ENCODE data around the gene IVNS1ABP. TPM values are rescaled to one million over a fixed set of nuclear protein-coding genes. Genes with fewer than 3 reads are reported as not detected.
A peak's percentile ranks its signal among the peaks of the same experiment; 100 is the strongest.

IVNS1ABP gene
- total and polyA plus RNA-seq, 9 of the 15 experiments (the other 6 are each of a cell fraction or from before 2014, with no cell fraction given) = 30.6 to 126 (median 77.7) TPM

GRCh38 chr1:185317886-185318310 is 855 bp upstream of the IVNS1ABP start (continued):
- TF ChIP-seq SREBF1 (IDR thresholded peaks at IDR 0.05; ENCODE audit: borderline replicate concordance, low read depth, low read length) (no peak), ZNF232 (CRISPR knock-in tag; IDR thresholded peaks at IDR 0.05) (no peak), SP1 (CRISPR knock-in tag; IDR thresholded peaks at IDR 0.05) (peak; percentile 59; the same call in 1 of the 2 replicates), HMBOX1 (IDR thresholded peaks at IDR 0.05) (no peak; the same call in 1 of the 2 replicates), GTF2B (IDR thresholded peaks at IDR 0.05; ENCODE audit: extremely low read depth, insufficient read length) (no peak), ZBTB2 (IDR thresholded peaks at IDR 0.05) (no peak), OTX1 (CRISPR knock-in tag; IDR thresholded peaks at IDR 0.05) (no peak), ZNF23 (CRISPR knock-in tag; IDR thresholded peaks at IDR 0.05) (no peak), ZNF165 (CRISPR knock-in tag; IDR thresholded peaks at IDR 0.05; ENCODE audit: borderline replicate concordance) (no peak), PURB (CRISPR knock-in tag; IDR thresholded peaks at IDR 0.05; ENCODE audit: low read depth) (no peak), KDM4B (IDR thresholded peaks at IDR 0.05; ENCODE audit: borderline replicate concordance in 2 of 2, low read depth in 1 of 2) (no peak), SUPT5H (IDR thresholded peaks at IDR 0.05) (no peak), EWSR1 (IDR thresholded peaks at IDR 0.05; ENCODE audit: borderline replicate concordance, low read depth, partially characterized antibody) (no peak), SETDB1 (IDR thresholded peaks at IDR 0.05; ENCODE audit: low read length) (no peak), SMARCE1 (IDR thresholded peaks at IDR 0.05) (peak; percentile 3; the same call in 1 of the 2 replicates), ETV1 (tag; conservative IDR thresholded peaks at IDR 0.05; ENCODE audit: low read depth) (peak; percentile 21; the same call in 1 of the 2 replicates)
- TF ChIP-seq, protein P1, sequence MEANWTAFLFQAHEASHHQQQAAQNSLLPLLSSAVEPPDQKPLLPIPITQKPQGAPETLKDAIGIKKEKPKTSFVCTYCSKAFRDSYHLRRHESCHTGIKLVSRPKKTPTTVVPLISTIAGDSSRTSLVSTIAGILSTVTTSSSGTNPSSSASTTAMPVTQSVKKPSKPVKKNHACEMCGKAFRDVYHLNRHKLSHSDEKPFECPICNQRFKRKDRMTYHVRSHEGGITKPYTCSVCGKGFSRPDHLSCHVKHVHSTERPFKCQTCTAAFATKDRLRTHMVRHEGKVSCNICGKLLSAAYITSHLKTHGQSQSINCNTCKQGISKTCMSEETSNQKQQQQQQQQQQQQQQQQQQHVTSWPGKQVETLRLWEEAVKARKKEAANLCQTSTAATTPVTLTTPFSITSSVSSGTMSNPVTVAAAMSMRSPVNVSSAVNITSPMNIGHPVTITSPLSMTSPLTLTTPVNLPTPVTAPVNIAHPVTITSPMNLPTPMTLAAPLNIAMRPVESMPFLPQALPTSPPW (CRISPR knock-in tag; IDR thresholded peaks at IDR 0.05) = no peak
- TF ChIP-seq, protein P2, sequence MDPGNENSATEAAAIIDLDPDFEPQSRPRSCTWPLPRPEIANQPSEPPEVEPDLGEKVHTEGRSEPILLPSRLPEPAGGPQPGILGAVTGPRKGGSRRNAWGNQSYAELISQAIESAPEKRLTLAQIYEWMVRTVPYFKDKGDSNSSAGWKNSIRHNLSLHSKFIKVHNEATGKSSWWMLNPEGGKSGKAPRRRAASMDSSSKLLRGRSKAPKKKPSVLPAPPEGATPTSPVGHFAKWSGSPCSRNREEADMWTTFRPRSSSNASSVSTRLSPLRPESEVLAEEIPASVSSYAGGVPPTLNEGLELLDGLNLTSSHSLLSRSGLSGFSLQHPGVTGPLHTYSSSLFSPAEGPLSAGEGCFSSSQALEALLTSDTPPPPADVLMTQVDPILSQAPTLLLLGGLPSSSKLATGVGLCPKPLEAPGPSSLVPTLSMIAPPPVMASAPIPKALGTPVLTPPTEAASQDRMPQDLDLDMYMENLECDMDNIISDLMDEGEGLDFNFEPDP (CRISPR knock-in tag; IDR thresholded peaks at IDR 0.05) = no peak
